Suprapubic skin (tissue), 4 donors: ENCODE measurements around the gene COQ8A. TPM values are rescaled to one million over a fixed set of nuclear protein-coding genes. Genes with fewer than 3 reads are reported as not detected.

Experiments used
- DNase-seq, 2 donors: peaks; one replicate each; pipeline ENCODE4 v3.0.0-alpha.2; 2019; ENCODE audit warnings: low spot score in 2 of 2
- H3K27ac ChIP-seq: fragments of 200-600 bp; sonication (generic); one replicate; pipeline ENCODE4 v1.5.1; 2019
- H3K27me3 ChIP-seq: fragments of 200-600 bp; sonication (generic); one replicate; pipeline ENCODE4 v1.5.1; 2019
- H3K36me3 ChIP-seq: fragments of 200-600 bp; sonication (generic); one replicate; pipeline ENCODE4 v1.5.1; 2019
- H3K4me1 ChIP-seq: fragments of 200-600 bp; sonication (generic); one replicate; pipeline ENCODE4 v1.5.1; 2019
- H3K4me3 ChIP-seq: fragments of 200-600 bp; sonication (generic); one replicate; pipeline ENCODE4 v1.5.1; 2019; ENCODE audit warnings: mild to moderate bottlenecking
- H3K9me3 ChIP-seq: fragments of 200-600 bp; sonication (generic); one replicate; pipeline ENCODE4 v1.5.1; 2019
- EP300 ChIP-seq: sonication (generic); formaldehyde crosslinking; IDR thresholded peaks from one replicate; pipeline ENCODE4 v1.6.1; 2017; ENCODE audit warnings: antibody characterized with exemption
- POLR2A ChIP-seq, 2 donors: fragments of 450-650 bp; IDR thresholded peaks; one replicate each; pipeline ENCODE4 v1.6.1; 2017; ENCODE audit warnings: antibody characterized with exemption in 2 of 2, mild to moderate bottlenecking in 2 of 2, moderate library complexity in 2 of 2
- POLR2AphosphoS5 ChIP-seq, 3 donors: sonication (generic); formaldehyde crosslinking; IDR thresholded peaks; one replicate each; pipeline ENCODE4 v1.6.1; 2017; ENCODE audit warnings: antibody characterized with exemption in 3 of 3
- WGBS: methylation state at CpG from one replicate; pipeline ENCODE4 v1.1.5; 2018; 5-methylcytosine and 5-hydroxymethylcytosine counted together
- total RNA-seq, 4 donors: library from RNA; depleted of rRNA; stranded (reverse); fragments of >200 nt; gene quantifications; one replicate each; pipeline ENCODE4 v1.1.0, GENCODE V29; 2016
- TF ChIP-seq, protein P1 (sequence below), 2 donors: fragments of 200-600 bp in 1 of 2; fragments of 450-650 bp in 1 of 2; sonication (generic) in 1 of 2; IDR thresholded peaks; one replicate each; pipeline ENCODE4 v1.5.1; 2016 to 2019; ENCODE audit warnings: antibody characterized with exemption in 2 of 2, mild to moderate bottlenecking in 1 of 2, moderate library complexity in 1 of 2

The COQ8A gene
- total RNA-seq, 4 donors from 2014 or later = 41.9 to 113 (median 59.8) TPM

DNA sequence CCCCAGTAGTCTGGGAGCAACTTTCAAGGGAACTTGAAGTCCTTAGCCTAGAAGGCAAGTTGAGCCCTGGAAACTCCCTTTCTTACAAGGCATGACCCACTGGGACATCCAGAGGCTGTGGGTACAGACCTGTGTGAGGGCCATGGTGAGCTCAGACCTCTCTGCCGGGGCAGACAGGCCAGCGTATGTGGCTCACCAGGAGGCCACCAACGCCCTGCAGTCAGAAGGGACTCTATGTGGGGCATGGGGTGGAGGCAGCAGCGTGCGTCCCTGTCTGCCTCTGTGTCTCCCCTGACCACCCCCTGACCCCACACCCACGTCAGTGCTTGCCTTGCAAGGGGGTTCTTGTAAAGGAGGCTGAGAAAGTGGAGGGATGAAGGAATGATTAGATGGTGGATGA, 10.8 kb downstream of the COQ8A start:
- TF ChIP-seq, protein P1, sequence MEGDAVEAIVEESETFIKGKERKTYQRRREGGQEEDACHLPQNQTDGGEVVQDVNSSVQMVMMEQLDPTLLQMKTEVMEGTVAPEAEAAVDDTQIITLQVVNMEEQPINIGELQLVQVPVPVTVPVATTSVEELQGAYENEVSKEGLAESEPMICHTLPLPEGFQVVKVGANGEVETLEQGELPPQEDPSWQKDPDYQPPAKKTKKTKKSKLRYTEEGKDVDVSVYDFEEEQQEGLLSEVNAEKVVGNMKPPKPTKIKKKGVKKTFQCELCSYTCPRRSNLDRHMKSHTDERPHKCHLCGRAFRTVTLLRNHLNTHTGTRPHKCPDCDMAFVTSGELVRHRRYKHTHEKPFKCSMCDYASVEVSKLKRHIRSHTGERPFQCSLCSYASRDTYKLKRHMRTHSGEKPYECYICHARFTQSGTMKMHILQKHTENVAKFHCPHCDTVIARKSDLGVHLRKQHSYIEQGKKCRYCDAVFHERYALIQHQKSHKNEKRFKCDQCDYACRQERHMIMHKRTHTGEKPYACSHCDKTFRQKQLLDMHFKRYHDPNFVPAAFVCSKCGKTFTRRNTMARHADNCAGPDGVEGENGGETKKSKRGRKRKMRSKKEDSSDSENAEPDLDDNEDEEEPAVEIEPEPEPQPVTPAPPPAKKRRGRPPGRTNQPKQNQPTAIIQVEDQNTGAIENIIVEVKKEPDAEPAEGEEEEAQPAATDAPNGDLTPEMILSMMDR (IDR thresholded peaks at IDR 0.05) = no peak
- Histone ChIP-seq H3K27me3 (no peaks in the 10 kb centered on the region), H3K27ac (no peak overlapping the region), H3K4me1 (peaks cover 8% of the 10 kb centered on the region), H3K9me3 (no peaks in the 10 kb centered on the region), H3K4me3 (no peak overlapping the region), H3K36me3 (no peaks in the 10 kb centered on the region)
- DNase-seq = no peak
- 92% methylated on average over 2 of the region's 6 CpGs for WGBS

DNA sequence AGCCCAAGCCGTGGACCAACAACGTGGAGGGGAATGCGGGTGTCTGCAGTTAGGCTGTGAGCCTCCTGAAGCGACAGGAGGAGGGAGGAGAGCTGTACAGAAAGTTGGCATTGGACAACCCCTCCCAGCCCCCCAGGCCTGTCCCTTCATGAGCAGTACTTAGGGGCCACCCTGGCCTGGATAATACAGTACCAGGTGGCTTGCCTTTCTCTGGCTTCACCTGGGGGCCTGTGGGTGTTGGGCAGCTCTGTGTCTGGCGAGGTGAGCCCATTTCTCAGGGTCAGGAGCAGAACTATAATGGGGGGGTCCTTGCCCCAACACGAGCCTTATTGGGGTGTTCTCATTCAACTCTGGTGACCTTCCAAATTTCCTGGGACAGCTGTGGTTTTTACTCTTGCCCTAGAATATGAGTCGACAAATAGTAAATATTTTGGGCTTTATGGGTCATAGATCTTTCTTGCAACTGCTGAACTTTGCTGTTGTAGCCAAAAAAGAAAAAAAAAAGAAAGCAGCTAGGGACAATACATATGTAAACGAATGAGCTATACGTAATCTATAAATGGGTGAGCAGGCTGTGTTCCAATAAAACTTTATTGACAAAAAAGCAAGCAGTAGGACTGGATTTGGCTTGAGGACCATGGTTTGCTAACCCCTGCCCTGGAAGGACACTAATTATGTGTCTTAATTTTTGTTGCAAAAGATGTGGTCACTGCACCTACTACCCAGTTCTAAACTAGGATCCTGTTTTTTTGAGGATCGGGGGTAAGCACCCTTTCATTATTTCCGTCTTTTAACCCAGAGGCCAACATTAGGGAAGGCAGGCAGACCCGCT, 11.4 kb downstream of the COQ8A start:
- no peak for DNase-seq
- Histone ChIP-seq H3K4me3 (no peak overlapping the region), H3K4me1 (peaks cover 3% of the 10 kb centered on the region), H3K27me3 (no peaks in the 10 kb centered on the region), H3K27ac (no peak overlapping the region), H3K36me3 (no peaks in the 10 kb centered on the region), H3K9me3 (no peaks in the 10 kb centered on the region)
- WGBS = 90% methylated on average over 11 of the region's 12 CpGs
- TF ChIP-seq, protein P1 (IDR thresholded peaks at IDR 0.05) = no peak
- TF ChIP-seq EP300 (no peak), POLR2A (IDR thresholded peaks at IDR 0.05) (no peak), POLR2AphosphoS5 (IDR thresholded peaks at IDR 0.05) (no peak)

DNA sequence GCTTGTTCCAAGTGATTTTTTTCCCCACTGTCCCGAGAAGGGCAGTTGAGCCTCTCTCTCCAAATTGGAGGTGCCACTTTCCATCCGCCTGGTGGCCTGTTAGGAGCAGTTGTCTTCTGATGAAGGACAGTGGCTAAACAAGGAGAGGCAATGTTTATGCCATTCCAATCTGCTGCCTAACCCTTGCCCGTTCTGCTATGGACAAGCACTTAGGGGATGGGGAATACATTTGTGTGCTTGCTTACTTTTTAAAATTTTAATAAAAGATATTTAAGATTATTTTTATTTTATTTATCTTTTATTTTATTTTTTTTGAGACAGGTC, 12.0 kb downstream of the COQ8A start:
- Histone ChIP-seq H3K4me3 (no peak overlapping the region), H3K9me3 (no peaks in the 10 kb centered on the region), H3K36me3 (no peaks in the 10 kb centered on the region), H3K4me1 (no peaks in the 10 kb centered on the region), H3K27ac (no peak overlapping the region), H3K27me3 (no peaks in the 10 kb centered on the region)
- DNase-seq = peak in 1 of 2 donors; percentile 11
- TF ChIP-seq POLR2A (IDR thresholded peaks at IDR 0.05) (no peak), POLR2AphosphoS5 (IDR thresholded peaks at IDR 0.05) (no peak), EP300 (no peak)
- TF ChIP-seq, protein P1 (IDR thresholded peaks at IDR 0.05) = no peak
- 97% methylated on average over 3 of the region's 3 CpGs for WGBS

DNA sequence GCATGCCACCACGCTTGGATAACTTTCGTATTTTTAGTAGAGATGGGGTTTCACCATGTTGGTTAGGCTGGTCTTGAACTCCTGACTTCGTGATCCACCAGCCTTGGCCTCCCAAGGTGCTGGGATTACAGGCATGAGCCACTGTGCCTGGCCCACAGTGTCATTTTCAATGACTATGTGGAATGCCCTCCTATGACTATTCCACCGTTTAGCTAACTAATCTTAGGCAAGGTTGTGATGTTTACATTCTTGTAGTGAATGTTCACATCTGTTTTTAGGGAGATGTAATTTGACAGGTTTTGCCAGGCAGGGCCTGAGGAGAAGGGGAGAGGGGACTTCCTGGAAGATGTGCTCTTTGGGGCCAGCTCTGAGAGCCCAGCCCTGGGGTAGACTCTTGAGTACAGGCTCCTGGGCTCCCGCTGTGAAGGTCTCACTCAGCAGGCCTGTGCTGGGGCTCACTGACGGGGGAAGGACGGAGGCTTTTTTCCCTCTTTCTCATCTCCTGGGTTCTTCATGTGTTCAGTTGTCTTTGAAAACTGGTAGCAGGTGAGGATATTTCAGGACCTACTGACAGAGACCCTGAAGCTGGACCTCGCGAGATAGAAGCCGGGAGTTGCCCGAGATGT, 13.2 kb downstream of the COQ8A start:
- Histone ChIP-seq H3K27ac (no peak overlapping the region), H3K27me3 (no peaks in the 10 kb centered on the region), H3K4me3 (no peak overlapping the region), H3K4me1 (no peaks in the 10 kb centered on the region), H3K36me3 (no peaks in the 10 kb centered on the region), H3K9me3 (no peaks in the 10 kb centered on the region)
- 94% methylated on average over 11 of the region's 11 CpGs for WGBS
- TF ChIP-seq POLR2A (IDR thresholded peaks at IDR 0.05) (no peak), EP300 (no peak), POLR2AphosphoS5 (IDR thresholded peaks at IDR 0.05) (no peak)
- TF ChIP-seq, protein P1 (IDR thresholded peaks at IDR 0.05) = no peak
- DNase-seq = peak in 1 of 2 donors; percentile 50

DNA sequence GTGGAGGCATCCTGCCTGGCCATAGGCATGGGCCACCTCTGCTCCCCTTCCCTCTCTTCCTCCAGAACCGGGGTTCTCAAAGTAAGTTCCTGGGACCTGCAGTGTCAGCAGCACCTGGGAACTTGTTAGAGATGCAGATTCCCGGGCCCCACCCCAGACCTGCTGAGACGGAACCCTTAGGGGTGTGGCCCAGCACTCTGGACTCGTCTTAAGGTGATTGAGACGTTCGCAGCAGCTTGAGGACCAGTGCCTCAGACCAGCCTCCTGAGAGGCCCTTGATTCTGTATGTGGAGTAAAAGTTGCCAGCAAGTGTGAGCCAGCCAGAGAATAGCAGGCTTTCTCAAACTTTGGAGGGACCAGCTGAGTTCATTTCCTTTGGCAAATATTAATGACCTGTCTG, 14.2 kb downstream of the COQ8A start:
- Histone ChIP-seq H3K4me3 (no peak overlapping the region), H3K36me3 (no peaks in the 10 kb centered on the region), H3K4me1 (no peaks in the 10 kb centered on the region), H3K9me3 (no peaks in the 10 kb centered on the region), H3K27ac (no peak overlapping the region), H3K27me3 (no peaks in the 10 kb centered on the region)
- peak in 1 of 2 donors; percentile 24 for DNase-seq
- WGBS = 80% methylated on average over 6 of the region's 6 CpGs
- TF ChIP-seq POLR2AphosphoS5 (IDR thresholded peaks at IDR 0.05) (no peak), POLR2A (IDR thresholded peaks at IDR 0.05) (no peak), EP300 (no peak)
- TF ChIP-seq, protein P1 (IDR thresholded peaks at IDR 0.05) = no peak
